A673 (cell line): Measurements from ENCODE around the gene KCNB1. TPM values are rescaled to one million over a fixed set of nuclear protein-coding genes. Genes with fewer than 3 reads are reported as not detected.

ENCODE experiments used
- BruUV-seq: library from RNA; stranded (reverse); fragments of 400-500 nt; replicated peaks from 2 replicates; lab custom pipeline; 2021; lab: Mats Ljungman, UMichigan
- CTCF ChIA-PET: fragments of 300-600 bp; sonication (Branson Sonifier 250); formaldehyde crosslinking; loops from one replicate; lab custom pipeline; 2022; ENCODE audit warnings: antibody characterized with exemption; lab: Charles Lee
- POLR2A ChIA-PET: fragments of 300-600 bp; sonication (Branson Sonifier 250); formaldehyde crosslinking; loops from one replicate; lab custom pipeline; 2022; ENCODE audit warnings: antibody characterized with exemption; ENCODE audit not compliant: low non-redundant PET; lab: Charles Lee
- DNase-seq: peaks from one replicate; pipeline ENCODE4 v3.0.0-alpha.2; 2015; ENCODE audit warnings: low spot score
- H3K27ac ChIP-seq: fragments of 200-600 bp; sonication (generic); 2 replicates; pipeline ENCODE4 v1.5.1; 2016; ENCODE audit warnings: mixed run types, low read depth, mild to moderate bottlenecking, mixed read lengths, antibody characterized with exemption, low read length; ENCODE audit not compliant: poor library complexity, severe bottlenecking
- H3K27me3 ChIP-seq: fragments of 200-600 bp; sonication (generic); replicated peaks from 2 replicates; pipeline ENCODE4 v1.6.1; 2017; ENCODE audit warnings: mixed run types, low read depth, mild to moderate bottlenecking, mixed read lengths, antibody characterized with exemption, low read length; ENCODE audit not compliant: insufficient read depth, poor library complexity
- H3K36me3 ChIP-seq: fragments of 200-600 bp; sonication (generic); 2 replicates; pipeline ENCODE4 v1.6.1; 2016; ENCODE audit warnings: mixed run types, mild to moderate bottlenecking, mixed read lengths, antibody characterized with exemption, low read length; ENCODE audit not compliant: insufficient read depth, poor library complexity, severe bottlenecking
- H3K4me1 ChIP-seq: fragments of 200-600 bp; sonication (generic); 2 replicates; pipeline ENCODE4 v1.6.1; 2017; ENCODE audit warnings: mixed run types, mild to moderate bottlenecking, mixed read lengths, antibody characterized with exemption, low read length; ENCODE audit not compliant: insufficient read depth, poor library complexity, severe bottlenecking
- H3K4me3 ChIP-seq: fragments of 200-600 bp; sonication (generic); 2 replicates; pipeline ENCODE4 v1.5.1; 2016; ENCODE audit warnings: low read depth, mixed run types, mild to moderate bottlenecking, mixed read lengths, low read length; ENCODE audit not compliant: poor library complexity, severe bottlenecking
- H3K9me3 ChIP-seq: fragments of 200-600 bp; sonication (generic); 2 replicates; pipeline ENCODE4 v1.6.1; 2016; ENCODE audit warnings: mixed run types, low read depth, mild to moderate bottlenecking, mixed read lengths, antibody characterized with exemption, low read length; ENCODE audit not compliant: poor library complexity, severe bottlenecking
- CTCF ChIP-seq: fragments of 300-800, 200-600 bp; sonication (generic); conservative IDR thresholded peaks from 2 replicates; pipeline ENCODE4 v1.5.1; 2017; ENCODE audit warnings: low read depth, mild to moderate bottlenecking, antibody characterized with exemption, low read length, moderate library complexity, mixed read lengths
- EZH2 ChIP-seq: fragments of 200-600 bp; sonication (generic); IDR thresholded peaks from 2 replicates; pipeline ENCODE4 v1.6.1; 2017; ENCODE audit warnings: borderline replicate concordance, low read depth, mild to moderate bottlenecking, mixed read lengths, antibody characterized with exemption, low read length; ENCODE audit not compliant: poor library complexity, severe bottlenecking
- intact Hi-C: fragments of 100-400 bp; cut with micrococcal nuclease; formaldehyde crosslinking; loops from one replicate; pipeline ENCODE4 v1.10.0; 2022; ENCODE audit not compliant: unreplicated experiment
- total RNA-seq: library from RNA; stranded (reverse); gene quantifications from 2 replicates; pipeline ENCODE4 v1.2.3, GENCODE V29; 2021

The KCNB1 gene
- total RNA-seq, 1 experiment from 2014 or later = not detected

GRCh38 chr20:49393803-49394202 lies 88.7 kb downstream of the KCNB1 start:
- Histone ChIP-seq H3K36me3 (no peaks in the 10 kb centered on the region), H3K4me1 (no peaks in the 10 kb centered on the region), H3K4me3 (no peak overlapping the region), H3K27me3 (peaks cover 38% of the 10 kb centered on the region), H3K27ac (no peak overlapping the region), H3K9me3 (no peaks in the 10 kb centered on the region)
- intact Hi-C loops = no loop called here
- BruUV-seq = no TSS peak
- no peak for TF ChIP-seq EZH2
- no peak for TF ChIP-seq CTCF
- POLR2A ChIA-PET = no interaction called here
- CTCF ChIA-PET = interaction anchor here (1.2 kb wide), 1 partner anchor 90 kb away, joined by 3 read pairs; no protein-coding TSS in a partner anchor
- DNase-seq = no peak

- Histone ChIP-seq H3K36me3 (no peaks in the 10 kb centered on the region), H3K27ac (no peak overlapping the region), H3K4me1 (no peaks in the 10 kb centered on the region), H3K27me3 (peaks cover 46% of the 10 kb centered on the region), H3K9me3 (no peaks in the 10 kb centered on the region), H3K4me3 (no peak overlapping the region)
- ChIA-PET CTCF (no interaction called here), POLR2A (no interaction called here)
- intact Hi-C loops = no loop called here
- DNase-seq = no peak
- no peak for TF ChIP-seq EZH2
- TF ChIP-seq CTCF = no peak
- BruUV-seq = no TSS peak
Measured at GRCh38 chr20:49392745-49393144, 89.7 kb downstream of the KCNB1 start.

GRCh38 chr20:49391404-49392245 lies 90.8 kb downstream of the KCNB1 start:
- no peaks in the 10 kb centered on the region for H3K36me3 ChIP-seq
- peaks cover 46% of the 10 kb centered on the region for H3K27me3 ChIP-seq
- H3K27ac ChIP-seq = no peak overlapping the region
- DNase-seq = no peak
- no peaks in the 10 kb centered on the region for H3K4me1 ChIP-seq
- intact Hi-C loops = no loop called here
- TF ChIP-seq CTCF (no peak), EZH2 (no peak)
- no TSS peak for BruUV-seq
- ChIA-PET CTCF (no interaction called here), POLR2A (no interaction called here)
- no peak overlapping the region for H3K4me3 ChIP-seq
- no peaks in the 10 kb centered on the region for H3K9me3 ChIP-seq
